HG03103 (cell line): ENCODE results near the gene DNAH10.

Experiments used
- ATAC-seq: cut with Tn5 transposase; IDR thresholded peaks from one replicate; pipeline ENCODE4 v1.9.1; 2021; ENCODE audit warnings: low read depth; ENCODE audit not compliant: unreplicated experiment

DNAH10 gene

GRCh38 chr12:123743002-123743401 lies 19.1 kb upstream of the DNAH10 start:
- ATAC-seq: no peak

- ATAC-seq: no peak
These were observed 17.3 kb upstream of the DNAH10 start for GRCh38 chr12:123744836-123745235.

GRCh38 chr12:123747309-123747708 lies 14.8 kb upstream of the DNAH10 start:
- ATAC-seq: no peak

GRCh38 chr12:123748161-123748560 lies 13.9 kb upstream of the DNAH10 start:
- ATAC-seq: no peak

GRCh38 chr12:123748661-123749060 lies 13.4 kb upstream of the DNAH10 start:
- ATAC-seq: no peak

- ATAC-seq: no peak
These were observed 12.7 kb upstream of the DNAH10 start for GRCh38 chr12:123749355-123749754.

- ATAC-seq: no peak
These were observed 11.9 kb upstream of the DNAH10 start for GRCh38 chr12:123750159-123750656.

GRCh38 chr12:123752046-123752445 lies 10.1 kb upstream of the DNAH10 start:
- ATAC-seq: no peak

- no peak for ATAC-seq
These were observed 7.9 kb upstream of the DNAH10 start for GRCh38 chr12:123754041-123754772.

- ATAC-seq: no peak
These were observed 4.5 kb upstream of the DNAH10 start for GRCh38 chr12:123757561-123757960.

- ATAC-seq: no peak
These were observed 1.7 kb upstream of the DNAH10 start for GRCh38 chr12:123760267-123760938.

- ATAC-seq: no peak
These were observed 583 bp downstream of the DNAH10 start for GRCh38 chr12:123762715-123763052.

GRCh38 chr12:123763093-123763492 lies 992 bp downstream of the DNAH10 start:
- ATAC-seq: no peak

- no peak for ATAC-seq
These were observed 2.0 kb downstream of the DNAH10 start for GRCh38 chr12:123764109-123764508.

- ATAC-seq: no peak
These were observed 3.5 kb downstream of the DNAH10 start for GRCh38 chr12:123765504-123766035.

- ATAC-seq: peak; percentile 77
These were observed 5.5 kb downstream of the DNAH10 start for GRCh38 chr12:123767613-123768012.

GRCh38 chr12:123771261-123771660 lies 9.2 kb downstream of the DNAH10 start:
- ATAC-seq: no peak

- ATAC-seq: no peak
These were observed 10.0 kb downstream of the DNAH10 start for GRCh38 chr12:123772074-123772473.

GRCh38 chr12:123773375-123773774 lies 11.3 kb downstream of the DNAH10 start:
- ATAC-seq: no peak

- ATAC-seq: no peak
These were observed 17.4 kb downstream of the DNAH10 start for GRCh38 chr12:123779551-123779950.

- no peak for ATAC-seq
These were observed 21.1 kb downstream of the DNAH10 start for GRCh38 chr12:123782997-123783792.
